Keratinocyte (primary cell): Measurements from ENCODE around the gene EXD3. TPM values are rescaled to one million over a fixed set of nuclear protein-coding genes. Genes with fewer than 3 reads are reported as not detected.

Experiments
- DNase-seq: peaks from one replicate; pipeline ENCODE4 v3.0.0-alpha.2; 2011; ENCODE audit warnings: low read depth, missing footprints, low spot score
- FAIRE-seq: peaks from 2 replicates; lab custom pipeline; 2011; peaks lifted over from hg19 to GRCh38; lab: Jason Lieb, UNC
- H2AFZ ChIP-seq: 2 replicates; pipeline ENCODE4 v1.6.0; 2012; ENCODE audit warnings: low read length, control low read depth, inconsistent platforms; ENCODE audit not compliant: control insufficient read depth
- H3K27ac ChIP-seq: 2 replicates; pipeline ENCODE4 v1.5.1; 2011; ENCODE audit warnings: low read length; ENCODE audit not compliant: control insufficient read depth, insufficient read depth
- H3K27me3 ChIP-seq: 3 replicates; pipeline ENCODE4 v1.6.0; 2011; ENCODE audit warnings: low read length; ENCODE audit not compliant: control insufficient read depth, insufficient read depth; ENCODE audit errors: extremely low read depth
- H3K36me3 ChIP-seq, 2 experiments: 2 replicates in 1 of 2; 3 replicates in 1 of 2; pipeline ENCODE4 v1.5.1; 2011; ENCODE audit warnings: low read length in 2 of 2, mild to moderate bottlenecking in 1 of 2; ENCODE audit not compliant: control insufficient read depth in 2 of 2, insufficient read depth in 2 of 2; ENCODE audit errors: extremely low read depth in 1 of 2
- H3K4me1 ChIP-seq: 3 replicates; pipeline ENCODE4 v1.5.1; 2011; ENCODE audit warnings: low read length; ENCODE audit not compliant: control insufficient read depth, insufficient read depth; ENCODE audit errors: extremely low read depth
- H3K4me2 ChIP-seq: 3 replicates; pipeline ENCODE4 v1.6.0; 2011; ENCODE audit warnings: low read depth, low read length; ENCODE audit not compliant: control insufficient read depth, insufficient read depth; ENCODE audit errors: extremely low read depth
- H3K4me3 ChIP-seq, 3 experiments: fragments of 200-600 bp in 1 of 3; sonication (generic) in 1 of 3; 2 replicates in 2 of 3; 3 replicates in 1 of 3; pipeline ENCODE4 v1.5.1; 2011 to 2016; ENCODE audit warnings: low read length in 3 of 3, mild to moderate bottlenecking in 3 of 3, control low read depth in 2 of 3, inconsistent platforms in 1 of 3, low read depth in 1 of 3, mixed read lengths in 1 of 3, mixed run types in 1 of 3, moderate library complexity in 1 of 3; ENCODE audit not compliant: control insufficient read depth in 2 of 3, insufficient read depth in 2 of 3; ENCODE audit errors: extremely low read depth in 1 of 3
- H3K79me2 ChIP-seq: 2 replicates; pipeline ENCODE4 v1.6.0; 2012; ENCODE audit warnings: low read length; ENCODE audit not compliant: control insufficient read depth, insufficient read depth
- H3K9ac ChIP-seq: 3 replicates; pipeline ENCODE4 v1.6.0; 2011; ENCODE audit warnings: low read length; ENCODE audit not compliant: control insufficient read depth, insufficient read depth; ENCODE audit errors: extremely low read depth
- H3K9me1 ChIP-seq: 3 replicates; pipeline ENCODE4 v1.6.0; 2011; ENCODE audit warnings: low read length; ENCODE audit not compliant: control insufficient read depth, insufficient read depth; ENCODE audit errors: extremely low read depth
- H3K9me3 ChIP-seq: 2 replicates; pipeline ENCODE4 v1.5.1; 2012; ENCODE audit warnings: low read depth, low read length; ENCODE audit not compliant: control insufficient read depth
- H4K20me1 ChIP-seq: 3 replicates; pipeline ENCODE4 v1.6.0; 2011; ENCODE audit warnings: low read length; ENCODE audit not compliant: control insufficient read depth, insufficient read depth; ENCODE audit errors: extremely low read depth
- CTCF ChIP-seq, 3 experiments: IDR thresholded peaks in 1 of 3; conservative IDR thresholded peaks in 1 of 3; optimal IDR thresholded peaks in 1 of 3; 2 replicates in 2 of 3; 3 replicates in 1 of 3; pipeline versions ENCODE3 to v1.5.1; 2011; ENCODE audit warnings: low read length in 3 of 3, mild to moderate bottlenecking in 3 of 3, moderate library complexity in 2 of 3, control low read depth in 1 of 3, inconsistent platforms in 1 of 3; ENCODE audit not compliant: insufficient read depth in 2 of 3; ENCODE audit errors: extremely low read depth in 1 of 3
- EZH2 ChIP-seq: IDR thresholded peaks from one replicate; pipeline ENCODE4 v1.6.1; 2012; ENCODE audit warnings: inconsistent platforms, mild to moderate bottlenecking, low read length, moderate library complexity
- dilution Hi-C: fragments of 300-500 bp; cut with MboI; formaldehyde crosslinking; loops from one replicate; pipeline ENCODE4 v1.7.0; 2020; ENCODE audit warnings: low sequenced_read_pairs; ENCODE audit not compliant: extremely low pct_ligation_motif_present
- polyA plus RNA-seq, 5 experiments: library from polyadenylated mRNA; depleted of rRNA in 3 of 5; stranded (reverse) in 3 of 5; stranded (forward) in 1 of 5; unstranded in 1 of 5; fragments of >200 nt; gene quantifications; 1 replicate in 1 of 5; 2 replicates in 3 of 5; 3 replicates in 1 of 5; pipeline versions ENCODE4 v1.2.1 to v1.2.3, GENCODE V29; 2011 to 2012; ENCODE audit warnings: missing spikeins in 2 of 5, low read depth in 1 of 5, low replicate concordance in 1 of 5

EXD3 gene
- polyA plus RNA-seq, 1 donor (not counting 4 experiments of a cell fraction or from before 2014, with no cell fraction given), result 1.5 TPM

- no peaks in the 10 kb centered on the region for H3K79me2 ChIP-seq
- no peak for FAIRE-seq
- H3K27me3 ChIP-seq, result no peaks in the 10 kb centered on the region
- H3K9me3 ChIP-seq, result no peaks in the 10 kb centered on the region
- no peak overlapping the region for H3K4me3 ChIP-seq
- no peak overlapping the region for H2AFZ ChIP-seq
- TF ChIP-seq EZH2 (no peak), CTCF (optimal IDR thresholded peaks at IDR 0.05 in 1 of 3, IDR thresholded peaks at IDR 0.05 in 1 of 3, conservative IDR thresholded peaks at IDR 0.05 in 1 of 3; ENCODE audit: extremely low read depth in 1 of 3, insufficient read depth in 2 of 3, low read length in 3 of 3) (no peak)
- H3K9me1 ChIP-seq, result no peaks in the 10 kb centered on the region
- H3K36me3 ChIP-seq, result no peaks in the 10 kb centered on the region
- H3K9ac ChIP-seq, result no peak overlapping the region
- H3K27ac ChIP-seq, result no peak overlapping the region
- no peaks in the 10 kb centered on the region for H3K4me1 ChIP-seq
- no peak overlapping the region for H3K4me2 ChIP-seq
- dilution Hi-C loops, result no loop called here
- H4K20me1 ChIP-seq, result no peaks in the 10 kb centered on the region
- no peak for DNase-seq
These were observed 39.7 kb downstream of the EXD3 start for GRCh38 chr9:137383081-137383783.

DNA sequence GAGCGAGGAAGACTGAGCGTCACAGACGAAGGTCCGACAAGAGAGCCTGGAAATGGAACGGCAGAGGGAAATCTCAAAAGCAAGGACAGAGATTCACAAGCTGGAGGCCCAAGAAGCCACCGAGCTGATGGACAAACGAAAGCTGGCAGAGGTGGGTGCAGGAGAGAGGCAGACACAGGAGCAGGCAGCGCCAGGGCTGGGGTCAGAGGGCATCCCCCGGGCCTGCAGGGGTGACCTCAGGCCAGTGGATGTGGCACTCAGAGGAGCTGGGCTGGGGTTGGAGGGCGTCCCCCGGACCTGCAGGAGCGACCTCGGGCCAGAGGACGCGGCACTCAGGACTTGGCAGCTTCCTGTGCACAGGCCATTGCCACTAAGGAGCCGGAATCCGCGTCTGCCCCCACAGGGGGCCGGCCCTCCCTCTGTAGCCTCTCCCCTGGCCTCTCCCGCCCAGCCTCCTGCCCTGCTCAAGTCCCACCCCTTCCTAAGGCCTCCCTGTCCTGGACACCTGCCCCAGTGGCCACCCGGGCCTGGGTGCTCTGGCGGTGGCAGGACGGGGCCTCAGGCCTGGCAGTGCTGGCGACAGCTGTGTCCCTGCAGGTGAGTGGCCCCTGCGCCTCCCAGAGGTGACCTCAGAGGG, 40.4 kb downstream of the EXD3 start:
- H3K4me1 ChIP-seq, result no peaks in the 10 kb centered on the region
- no peak for FAIRE-seq
- no peaks in the 10 kb centered on the region for H3K9me1 ChIP-seq
- no peak overlapping the region for H3K27ac ChIP-seq
- no peaks in the 10 kb centered on the region for H4K20me1 ChIP-seq
- TF ChIP-seq EZH2 (no peak), CTCF (optimal IDR thresholded peaks at IDR 0.05 in 1 of 3, IDR thresholded peaks at IDR 0.05 in 1 of 3, conservative IDR thresholded peaks at IDR 0.05 in 1 of 3; ENCODE audit: extremely low read depth in 1 of 3, insufficient read depth in 2 of 3, low read length in 3 of 3) (no peak)
- no peaks in the 10 kb centered on the region for H3K36me3 ChIP-seq
- H3K27me3 ChIP-seq, result no peaks in the 10 kb centered on the region
- no peak for DNase-seq
- dilution Hi-C loops, result no loop called here
- no peak overlapping the region for H3K9ac ChIP-seq
- H3K4me2 ChIP-seq, result no peak overlapping the region
- H3K9me3 ChIP-seq, result no peaks in the 10 kb centered on the region
- no peaks in the 10 kb centered on the region for H3K79me2 ChIP-seq
- no peak overlapping the region for H3K4me3 ChIP-seq
- H2AFZ ChIP-seq, result no peak overlapping the region
